Measurements from ENCODE around the gene CPE.

Gene CPE

DNA sequence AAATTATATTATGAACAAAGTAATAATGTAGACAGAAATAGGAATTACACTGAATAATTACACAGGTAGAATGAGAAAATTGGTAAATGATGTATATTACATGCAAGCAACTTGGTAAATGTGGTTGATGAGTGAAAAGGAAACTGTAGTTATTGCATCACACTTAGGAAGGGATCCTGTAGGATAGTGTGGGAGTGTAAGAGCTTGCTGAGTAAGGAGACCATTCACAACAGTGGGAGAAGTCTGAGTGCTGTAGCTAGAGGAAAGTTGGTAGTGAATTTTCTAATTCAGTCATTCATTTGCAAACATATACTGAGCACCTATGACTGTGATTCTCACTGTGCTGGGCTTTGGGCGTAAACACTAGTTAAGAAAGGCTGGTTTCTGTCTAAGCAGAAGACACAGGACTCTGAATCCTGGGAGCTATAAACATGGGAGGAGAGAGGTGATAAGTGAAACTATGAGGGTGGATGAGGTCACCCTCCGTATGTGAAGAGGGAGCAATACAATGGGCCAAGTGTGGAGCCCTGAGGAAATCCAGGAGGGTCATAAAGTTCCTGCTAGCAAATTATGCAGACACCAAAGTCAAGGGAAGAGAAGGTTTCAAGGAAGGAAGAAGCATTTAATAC, 14.2 kb upstream of the CPE start:
- no peak for DNase-seq (ENCODE audit: low read depth in 1 of 2, low spot score in 1 of 2)

DNA sequence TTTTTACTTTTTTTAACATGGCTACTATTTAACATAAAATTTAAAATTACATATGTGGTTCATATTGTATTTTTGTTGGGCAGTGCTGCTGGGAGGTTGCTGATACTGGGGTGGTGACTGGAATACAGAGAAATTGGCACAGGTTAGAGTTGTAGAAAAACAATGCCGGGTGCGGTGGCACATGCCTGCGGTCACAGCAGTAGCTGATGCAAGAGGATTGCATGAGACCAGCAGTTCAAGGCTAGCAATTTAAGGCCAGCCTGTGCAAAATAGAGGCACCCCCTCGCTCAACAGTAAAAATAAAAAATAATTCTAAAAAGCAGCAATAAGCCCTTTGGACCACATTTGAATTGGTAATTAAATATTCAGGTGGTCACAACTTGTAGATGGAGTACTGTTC, 11.8 kb upstream of the CPE start:
- DNase-seq (ENCODE audit: low read depth in 1 of 2, low spot score in 1 of 2), result no peak

DNA sequence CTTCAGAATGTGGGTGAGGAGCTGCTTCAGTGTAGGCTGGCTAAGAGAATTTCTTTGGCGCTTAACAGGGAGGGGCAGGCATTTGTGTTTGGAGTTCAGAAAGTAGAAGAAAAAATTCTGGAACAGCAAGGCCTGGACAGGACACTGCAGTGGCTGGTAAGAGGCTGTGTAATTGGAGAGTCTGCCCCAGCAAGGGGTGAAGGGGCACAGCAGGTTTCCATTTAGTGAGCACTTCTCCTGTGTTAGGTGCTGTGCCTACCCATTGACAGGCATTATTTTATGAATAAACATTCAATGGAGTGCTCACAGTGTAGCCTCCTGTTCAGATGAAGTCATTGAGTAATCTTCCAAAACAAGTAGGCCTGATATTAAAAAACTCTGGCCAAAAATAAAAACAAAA, 10.7 kb upstream of the CPE start:
- no peak for DNase-seq (ENCODE audit: low read depth in 1 of 2, low spot score in 1 of 2)

DNA sequence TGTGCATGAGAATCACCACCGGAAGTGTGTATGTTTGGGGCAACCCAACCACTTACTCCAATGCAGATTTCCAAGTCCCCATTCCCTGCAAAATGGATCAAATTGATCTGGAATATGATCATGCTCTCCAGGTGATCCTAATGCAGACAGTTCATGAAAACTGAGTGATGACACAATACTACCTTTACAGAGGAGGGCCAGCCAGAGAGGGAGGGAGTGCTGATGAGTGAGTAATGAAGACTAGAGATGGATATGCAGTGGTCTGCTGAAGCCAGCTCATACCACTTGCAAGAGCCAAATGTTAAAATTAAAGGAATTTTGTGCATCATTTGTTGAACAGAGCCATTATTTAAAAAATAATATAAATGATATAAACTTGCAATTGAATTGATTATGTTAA, 10.2 kb upstream of the CPE start:
- no peak for DNase-seq (ENCODE audit: low read depth in 1 of 2, low spot score in 1 of 2)

DNA sequence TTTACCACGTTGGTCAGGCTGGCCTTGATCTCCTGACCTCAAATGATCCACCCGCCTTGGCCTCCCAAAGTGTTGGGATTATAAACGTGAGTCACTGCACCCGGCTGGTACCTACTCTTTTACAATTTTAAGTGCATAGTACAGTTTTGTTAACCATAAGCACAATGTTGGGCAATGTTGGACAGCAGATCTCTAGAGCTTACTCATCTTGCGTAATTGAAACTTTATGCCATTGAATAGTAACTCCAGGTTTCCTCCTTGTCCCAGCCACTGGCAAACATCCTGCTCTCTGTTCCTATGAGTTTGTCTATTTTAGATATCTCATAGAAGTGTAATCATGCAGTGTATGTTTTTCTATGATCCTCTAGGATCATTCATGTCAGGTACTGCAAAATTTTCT, 9.3 kb upstream of the CPE start:
- DNase-seq (ENCODE audit: low read depth in 1 of 2, low spot score in 1 of 2), result no peak

DNA sequence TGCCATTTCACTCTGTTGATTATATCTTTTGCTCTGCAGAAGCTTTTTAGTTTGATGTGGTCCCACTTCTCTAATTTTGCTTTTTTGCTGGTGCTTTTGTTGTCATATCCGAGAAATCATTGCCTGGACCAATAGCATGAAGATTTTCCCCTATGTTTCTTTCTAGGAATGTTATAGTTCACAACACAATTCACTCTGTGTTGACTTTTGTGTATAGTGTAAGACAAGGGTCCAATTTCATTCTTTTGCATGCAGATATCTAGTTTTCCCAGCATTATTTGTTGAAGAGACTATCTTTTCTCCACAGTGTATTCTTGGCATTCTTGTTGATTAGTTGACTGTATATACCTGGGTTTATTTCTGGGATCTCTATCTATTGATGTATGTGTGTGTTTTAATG, 8.3 kb upstream of the CPE start:
- DNase-seq (ENCODE audit: low read depth in 1 of 2, low spot score in 1 of 2), result no peak

DNA sequence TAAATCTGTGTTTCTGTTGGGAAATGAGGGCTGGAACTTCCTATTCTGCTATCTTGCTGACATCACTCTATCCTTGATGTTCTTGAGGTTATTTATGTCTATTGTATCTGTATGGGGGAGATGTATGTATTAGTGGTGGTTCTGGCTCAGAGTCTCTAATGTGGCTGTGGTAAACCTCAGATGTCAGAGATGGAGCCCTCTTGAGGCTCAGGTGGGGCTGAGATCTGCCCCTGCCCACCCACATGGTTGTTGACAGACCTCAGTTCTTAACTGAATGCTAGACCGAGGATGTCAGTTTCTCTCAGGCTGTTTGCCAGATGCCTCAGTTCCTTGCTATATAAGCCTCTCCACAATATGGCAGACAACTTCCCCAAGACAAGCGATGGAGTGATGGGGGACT, 3.3 kb upstream of the CPE start:
- no peak for DNase-seq (ENCODE audit: low read depth in 1 of 2, low spot score in 1 of 2)

DNA sequence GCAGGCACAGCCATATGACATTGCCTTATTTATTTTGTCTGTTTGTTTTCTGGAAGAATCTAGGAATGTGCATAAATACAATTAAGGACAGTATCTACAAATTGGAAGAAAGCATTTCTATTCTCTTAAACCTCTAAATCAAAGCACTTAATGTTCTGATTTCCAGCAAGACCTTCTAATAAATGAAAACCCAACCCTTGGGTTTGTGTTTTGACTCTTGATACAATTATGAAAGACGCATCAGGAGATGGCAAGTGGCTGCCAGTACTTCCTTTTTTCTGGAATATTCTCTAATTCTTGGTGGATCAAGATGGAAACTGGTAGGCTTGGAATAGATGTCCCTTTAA, 437 bp upstream of the CPE start:
- DNase-seq (ENCODE audit: low read depth in 1 of 2, low spot score in 1 of 2), result no peak

DNA sequence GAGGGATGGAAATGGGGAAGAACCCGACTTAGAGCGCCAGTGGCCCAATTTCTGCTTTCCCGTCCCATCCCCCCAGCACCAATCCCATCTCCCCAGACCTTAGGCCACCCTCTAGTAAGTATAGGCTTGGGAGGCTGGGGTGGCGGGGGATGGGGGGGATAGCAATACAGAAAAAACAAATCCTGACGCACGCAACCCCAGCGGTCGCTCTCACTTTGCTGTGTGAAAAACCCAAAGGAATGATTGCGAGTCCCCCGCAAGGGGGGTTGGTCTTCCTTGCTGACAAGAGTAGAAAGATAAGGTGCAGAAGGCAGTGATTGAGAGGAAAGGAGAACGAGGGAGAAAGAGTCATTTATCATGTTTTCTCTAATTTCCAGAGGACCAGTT, 863 bp downstream of the CPE start:
- no peak for DNase-seq (ENCODE audit: low read depth in 1 of 2, low spot score in 1 of 2)

DNA sequence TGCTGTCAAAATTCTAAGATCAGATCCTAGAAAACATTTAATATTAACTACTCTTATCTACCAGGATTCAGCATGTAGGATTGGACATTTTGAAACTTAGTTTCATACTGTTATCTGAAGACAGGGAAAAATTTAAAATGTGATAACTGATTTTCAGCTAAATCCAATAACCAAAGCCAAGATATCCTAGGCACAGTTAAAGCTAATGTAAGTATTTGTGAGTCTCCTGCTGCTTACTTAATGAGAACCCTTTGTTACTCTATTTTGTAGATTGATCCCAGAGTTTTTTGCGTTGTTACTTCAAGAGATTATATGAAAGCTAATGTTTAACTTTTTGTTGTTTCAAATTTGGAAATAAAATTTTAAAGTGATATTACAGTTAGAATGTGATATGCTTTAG, 2.0 kb downstream of the CPE start:
- DNase-seq (ENCODE audit: low read depth in 1 of 2, low spot score in 1 of 2), result no peak

DNA sequence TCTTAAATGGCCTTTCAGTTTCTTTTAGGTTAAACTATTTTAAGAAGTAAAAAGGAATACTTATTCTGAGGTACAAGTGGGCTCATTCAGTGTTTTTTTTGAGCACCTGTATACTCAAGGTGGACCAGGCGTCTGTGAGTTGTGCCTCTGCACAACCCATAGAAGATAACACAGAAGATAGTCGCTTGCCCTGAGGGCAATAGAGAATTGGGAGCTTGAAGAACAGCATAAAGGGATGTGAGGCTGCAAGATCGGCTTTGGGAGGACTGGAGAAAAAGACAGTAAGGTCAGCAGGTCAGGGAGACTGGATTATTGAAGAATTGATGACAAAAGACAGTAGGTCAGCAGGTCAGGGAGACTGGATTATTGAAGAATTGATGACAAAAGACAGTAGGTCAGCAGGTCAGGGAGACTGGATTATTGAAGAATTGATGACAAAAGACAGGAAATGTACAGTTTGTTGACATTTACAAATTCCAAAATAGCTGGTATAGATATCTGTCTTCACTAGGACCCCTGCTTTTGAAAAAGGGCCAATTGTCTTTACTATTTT, 3.1 kb downstream of the CPE start:
- DNase-seq (ENCODE audit: low read depth in 1 of 2, low spot score in 1 of 2), result no peak

DNA sequence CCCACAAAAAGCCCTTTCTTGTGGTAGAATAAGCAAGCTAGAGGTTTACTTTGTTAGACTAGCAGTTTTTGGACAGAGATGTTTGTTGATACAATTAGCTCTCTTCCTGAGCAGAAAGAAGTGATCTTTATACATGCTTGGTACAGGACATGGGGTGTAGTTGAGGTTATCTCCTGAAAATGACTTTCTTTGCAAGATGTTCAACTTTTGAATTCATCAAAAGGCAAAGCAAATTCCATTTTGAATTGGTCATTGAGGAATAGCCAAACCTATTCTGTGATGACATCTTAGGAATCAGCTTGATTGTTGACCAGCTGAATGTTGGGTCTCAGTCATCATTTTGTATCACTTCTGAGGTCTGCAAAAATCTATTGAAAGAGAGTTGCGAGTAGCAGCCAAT, 3.8 kb downstream of the CPE start:
- DNase-seq (ENCODE audit: low read depth in 1 of 2, low spot score in 1 of 2), result no peak

DNA sequence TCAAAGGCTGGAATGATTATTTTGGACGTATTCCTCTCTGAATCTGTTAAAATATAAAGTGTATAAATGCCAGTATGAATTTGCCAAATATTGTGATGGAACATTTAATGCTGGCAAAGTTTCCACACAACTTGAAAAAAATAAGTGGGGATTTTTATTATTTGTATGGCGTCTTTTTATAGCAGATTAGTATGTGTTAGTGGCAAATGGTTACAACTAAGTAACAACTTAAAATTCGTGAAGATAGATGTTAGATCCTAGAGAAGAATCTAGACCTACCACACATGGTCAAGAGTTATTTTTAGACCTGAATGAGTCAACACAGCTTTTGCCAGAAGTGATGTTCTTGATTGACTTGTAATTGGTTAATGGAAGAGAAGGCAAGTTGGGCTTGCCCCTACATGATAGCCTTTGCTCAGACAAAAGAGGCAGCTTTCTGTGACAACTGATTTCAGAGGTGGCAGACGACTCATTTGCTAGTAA, 4.8 kb downstream of the CPE start:
- no peak for DNase-seq (ENCODE audit: low read depth in 1 of 2, low spot score in 1 of 2)

DNA sequence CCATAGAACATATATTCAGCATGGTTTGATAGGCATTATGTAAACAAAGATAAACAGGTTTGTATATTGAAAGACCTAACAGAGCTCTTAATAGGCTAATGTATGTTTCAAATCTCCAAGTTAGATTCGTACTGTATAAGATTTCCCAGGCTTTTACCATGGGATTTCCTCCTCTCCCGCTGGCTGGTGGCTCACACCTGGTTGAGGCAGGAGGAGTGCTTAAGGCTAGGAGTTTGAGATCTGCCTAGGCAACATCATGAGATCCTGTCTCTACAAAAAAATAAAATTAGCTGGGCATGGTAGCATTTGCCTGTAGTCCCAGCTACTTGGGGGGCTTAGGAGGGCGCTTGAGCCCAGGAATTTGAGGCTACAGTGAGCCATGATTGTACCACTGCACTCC, 5.4 kb downstream of the CPE start:
- DNase-seq (ENCODE audit: low read depth in 1 of 2, low spot score in 1 of 2), result no peak

DNA sequence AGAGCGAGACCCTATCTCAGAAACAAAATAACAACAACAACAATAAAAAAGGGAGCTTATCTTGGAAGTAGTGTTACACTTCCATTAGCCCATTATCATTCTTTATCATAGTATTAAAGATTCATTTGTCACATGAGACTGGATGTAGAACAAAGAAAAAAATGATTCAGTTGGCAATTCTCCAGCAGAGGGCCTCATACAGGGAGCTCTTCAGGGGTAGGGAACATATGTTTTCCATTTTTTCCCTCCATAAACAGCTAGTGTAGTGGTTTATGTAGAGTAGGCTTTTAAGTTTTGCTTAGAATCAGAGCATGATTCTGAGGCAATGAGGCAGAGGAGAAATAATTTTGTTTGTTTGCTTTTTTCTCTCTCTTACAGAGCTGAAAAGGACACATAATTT, 5.8 kb downstream of the CPE start:
- DNase-seq (ENCODE audit: low read depth in 1 of 2, low spot score in 1 of 2), result no peak

DNA sequence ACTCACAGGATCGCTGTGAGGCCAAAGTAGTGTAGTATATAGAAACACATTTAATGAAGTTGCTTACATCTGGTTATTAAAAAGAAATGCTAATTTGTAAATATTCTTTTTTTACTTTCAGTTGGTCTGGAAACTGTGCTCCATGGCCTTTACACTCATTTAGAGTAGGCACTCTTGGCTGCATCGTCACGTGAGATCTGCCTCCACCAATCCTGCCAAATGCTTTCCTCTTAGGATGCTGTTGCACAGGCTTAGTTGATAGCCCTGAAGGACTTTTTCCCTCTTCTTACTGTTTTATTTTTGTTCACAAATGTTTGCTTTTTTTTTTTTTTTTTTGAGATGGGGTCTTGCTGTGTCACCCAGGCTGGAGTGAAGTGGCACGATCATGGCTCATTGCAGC, 6.3 kb downstream of the CPE start:
- DNase-seq (ENCODE audit: low read depth in 1 of 2, low spot score in 1 of 2), result no peak

DNA sequence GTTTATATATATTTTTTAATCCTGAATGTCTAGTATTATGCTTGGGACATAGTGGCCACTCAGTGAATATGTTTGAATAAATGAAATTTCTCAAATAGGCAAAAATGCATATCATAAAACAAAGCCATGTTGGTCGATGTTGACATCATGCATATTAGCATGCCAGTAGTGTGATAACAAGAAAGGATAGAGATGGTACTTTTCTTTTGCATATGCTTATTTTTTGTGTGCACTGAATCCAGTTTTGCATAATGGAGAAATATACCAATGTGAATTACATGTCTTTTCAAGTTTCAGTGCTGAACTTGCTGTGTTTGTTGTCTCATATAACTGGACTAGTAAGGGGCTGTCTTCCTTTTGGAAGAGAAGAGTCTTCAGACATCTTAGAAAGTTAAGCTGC, 7.5 kb downstream of the CPE start:
- DNase-seq (ENCODE audit: low read depth in 1 of 2, low spot score in 1 of 2), result no peak

DNA sequence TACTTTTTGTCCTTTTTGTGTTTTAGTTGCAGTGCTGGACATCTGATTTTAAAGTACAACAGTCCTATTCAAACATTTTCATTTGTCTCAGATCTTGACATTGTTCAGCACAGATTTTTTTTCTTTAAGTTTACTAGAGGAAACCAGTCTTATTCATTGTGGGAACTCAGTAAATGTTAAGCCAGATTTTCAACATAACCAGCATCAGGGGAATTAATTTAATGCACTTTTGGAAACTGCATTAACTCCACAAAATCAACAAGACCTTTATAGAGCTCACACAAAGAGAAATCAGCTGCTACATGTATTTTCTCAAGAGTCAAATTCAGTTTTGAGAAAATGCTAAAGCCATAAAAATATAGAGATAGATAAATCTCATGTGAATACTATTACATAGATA, 9.9 kb downstream of the CPE start:
- no peak for DNase-seq (ENCODE audit: low read depth in 1 of 2, low spot score in 1 of 2)

DNA sequence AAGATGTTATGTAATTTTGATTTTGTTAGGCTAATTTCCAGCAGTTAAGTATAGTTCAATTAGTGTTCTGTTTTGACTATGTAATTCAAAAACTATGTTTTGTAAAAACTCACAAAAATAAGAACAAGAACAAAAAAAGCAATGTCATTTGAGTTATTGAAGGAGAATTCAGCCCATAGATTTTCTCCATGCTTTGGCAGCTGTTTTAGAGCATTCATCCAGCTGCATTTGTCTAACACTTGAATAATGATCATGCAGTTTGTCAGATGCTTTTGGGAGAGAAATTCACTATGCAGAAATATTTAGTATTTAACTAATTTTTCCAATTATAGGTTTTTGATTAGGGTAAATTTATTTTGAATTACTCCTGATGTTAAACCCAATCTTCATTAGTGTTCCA, 14.2 kb downstream of the CPE start:
- DNase-seq (ENCODE audit: low read depth in 1 of 2, low spot score in 1 of 2), result no peak

DNA sequence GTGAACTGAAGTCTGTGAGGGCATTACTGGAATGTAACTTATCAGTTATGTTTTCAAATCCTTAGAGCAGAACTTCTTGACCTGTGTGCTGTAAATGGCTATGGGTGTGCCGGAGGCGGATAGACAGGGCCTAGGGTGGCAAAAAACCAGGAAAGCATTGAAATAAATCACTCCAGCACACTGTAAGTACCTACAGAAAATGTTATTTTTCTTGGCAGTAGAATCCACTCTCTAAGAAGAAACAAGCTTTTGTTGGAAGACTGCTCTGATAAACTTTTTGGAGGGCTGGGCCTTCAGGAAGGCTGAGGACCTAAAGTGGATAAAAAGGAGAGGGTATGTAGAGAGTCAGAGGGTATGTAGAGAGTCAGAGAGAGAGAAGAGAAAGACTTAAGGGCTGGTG, 14.9 kb downstream of the CPE start:
- no peak for DNase-seq (ENCODE audit: low read depth in 1 of 2, low spot score in 1 of 2)

DNA sequence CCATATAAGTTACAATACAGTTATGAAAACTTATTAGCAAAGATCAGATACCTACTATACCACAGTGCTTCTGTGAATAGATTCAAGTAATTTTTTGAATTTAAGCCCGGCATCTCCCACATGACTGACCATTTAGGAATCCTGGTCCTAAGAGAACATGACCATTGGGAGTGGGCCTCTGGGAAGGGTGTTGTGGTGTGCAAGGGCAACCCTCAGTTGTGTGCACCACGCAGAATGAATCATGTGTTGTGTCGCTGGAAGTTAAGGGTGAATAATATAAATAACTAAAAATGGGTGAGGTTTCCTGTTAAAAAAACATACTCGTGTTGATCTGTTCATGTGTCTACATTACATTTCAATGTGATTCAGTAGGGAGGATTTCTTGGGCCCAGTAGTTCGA, 15.5 kb downstream of the CPE start:
- DNase-seq (ENCODE audit: low read depth in 1 of 2, low spot score in 1 of 2), result no peak

DNA sequence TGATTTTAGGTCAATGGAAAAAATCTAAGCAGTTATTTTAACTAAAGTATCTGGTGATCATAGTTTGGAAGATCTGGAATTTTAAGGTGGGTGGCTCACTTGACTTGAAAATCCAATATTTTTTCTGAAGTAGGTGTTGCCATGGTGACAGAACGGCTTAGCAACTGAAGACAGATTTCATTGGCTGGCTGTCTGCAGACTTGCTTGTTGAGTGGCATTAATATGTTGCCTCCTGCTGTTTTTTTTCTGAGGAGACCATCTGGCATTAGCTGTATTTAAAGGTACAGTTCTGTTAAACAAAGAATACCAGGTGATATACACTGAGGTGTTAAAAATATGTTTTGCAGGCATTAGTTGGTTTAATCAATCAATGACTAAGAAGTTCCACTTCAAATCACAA, 19.8 kb downstream of the CPE start:
- no peak for DNase-seq (ENCODE audit: low read depth in 1 of 2, low spot score in 1 of 2)

DNA sequence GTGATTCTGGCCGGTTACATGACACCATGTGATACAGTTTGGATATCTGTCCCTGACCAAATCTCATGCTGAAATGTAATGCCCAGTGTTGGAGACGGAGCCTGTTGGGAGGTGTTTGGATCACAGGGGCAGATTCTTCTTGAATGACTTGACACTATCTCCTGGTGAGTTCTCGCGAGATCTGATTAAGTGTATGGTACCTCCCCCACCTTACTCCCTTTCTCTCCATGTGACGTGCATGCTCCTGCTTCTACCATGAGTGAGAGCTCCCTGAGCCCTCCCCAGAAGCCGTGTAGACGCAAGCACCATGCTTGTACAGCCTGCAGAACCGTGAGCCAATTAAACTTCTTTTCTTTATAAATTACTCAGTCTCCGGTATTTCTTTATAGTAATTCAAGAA, 23.6 kb downstream of the CPE start:
- DNase-seq (ENCODE audit: low read depth in 1 of 2, low spot score in 1 of 2), result no peak

DNA sequence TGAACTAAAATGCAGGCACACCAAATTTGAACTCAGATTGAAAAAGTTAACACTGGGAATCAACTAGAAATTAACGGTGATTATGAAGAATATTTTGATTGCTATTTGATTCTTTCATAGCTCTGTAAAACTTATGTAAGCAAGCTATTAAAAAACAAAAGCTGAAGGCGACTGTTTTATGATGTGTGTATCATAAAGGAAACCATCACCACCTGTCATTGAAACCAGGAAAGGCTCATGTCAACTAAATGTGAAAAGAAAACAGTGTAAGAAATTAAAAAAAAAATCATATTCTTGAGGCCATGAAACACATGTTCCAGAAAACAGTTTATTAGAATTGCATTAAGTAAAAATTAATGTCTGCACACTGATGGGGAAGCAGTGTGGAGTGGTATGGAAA, 24.2 kb downstream of the CPE start:
- no peak for DNase-seq (ENCODE audit: low read depth in 1 of 2, low spot score in 1 of 2)
